Loucy (cell line): ENCODE measurements around the gene NANOGP8.

Source experiments
- H2AFZ ChIP-seq: fragments of 200-600 bp; sonication (generic); 2 replicates; pipeline ENCODE4 v1.6.0; 2016; ENCODE audit warnings: antibody characterized with exemption, mild to moderate bottlenecking, low read length, moderate library complexity
- H3F3A ChIP-seq: fragments of 200-600 bp; 2 replicates; pipeline ENCODE4 v1.6.0; 2016; ENCODE audit warnings: antibody characterized with exemption, low read depth, mild to moderate bottlenecking
- H3K27me3 ChIP-seq: fragments of 200-600 bp; sonication (generic); 2 replicates; pipeline ENCODE4 v1.6.1; 2014; ENCODE audit warnings: low read length, mild to moderate bottlenecking; ENCODE audit not compliant: insufficient read depth, poor library complexity, severe bottlenecking
- H3K36me3 ChIP-seq: fragments of 200-600 bp; sonication (generic); 2 replicates; pipeline ENCODE4 v1.6.1; 2016; ENCODE audit warnings: low read length; ENCODE audit not compliant: insufficient read depth
- H3K4me1 ChIP-seq: fragments of 200-600 bp; sonication (generic); 2 replicates; pipeline ENCODE4 v1.5.1; 2014; ENCODE audit warnings: low read length, mild to moderate bottlenecking; ENCODE audit not compliant: insufficient read depth, poor library complexity, severe bottlenecking
- H3K4me2 ChIP-seq: fragments of 200-600 bp; sonication (generic); 2 replicates; pipeline ENCODE4 v1.6.0; 2014; ENCODE audit warnings: antibody characterized with exemption, low read length, low read depth, mild to moderate bottlenecking; ENCODE audit not compliant: poor library complexity, severe bottlenecking
- H3K4me3 ChIP-seq: fragments of 200-600 bp; sonication (generic); 2 replicates; pipeline ENCODE4 v1.5.1; 2014; ENCODE audit warnings: low read length, mild to moderate bottlenecking, mixed read lengths; ENCODE audit not compliant: poor library complexity, severe bottlenecking
- H3K79me2 ChIP-seq: fragments of 200-600 bp; sonication (generic); 2 replicates; pipeline ENCODE4 v1.6.1; 2014; ENCODE audit warnings: low read length; ENCODE audit not compliant: insufficient read depth
- H3K9ac ChIP-seq: fragments of 200-600 bp; sonication (generic); 2 replicates; pipeline ENCODE4 v1.6.0; 2014; ENCODE audit warnings: mild to moderate bottlenecking, low read depth, low read length, moderate library complexity; ENCODE audit not compliant: poor library complexity, severe bottlenecking
- H3K9me2 ChIP-seq: fragments of 200-600 bp; sonication (generic); replicated peaks from 2 replicates; pipeline ENCODE4 v1.6.1; 2016; ENCODE audit warnings: low read depth, low read length, mixed read lengths
- H3K9me3 ChIP-seq: fragments of 200-600 bp; sonication (generic); 2 replicates; pipeline ENCODE4 v1.6.1; 2014; ENCODE audit warnings: mild to moderate bottlenecking, antibody characterized with exemption, low read length, low read depth; ENCODE audit not compliant: insufficient read depth
- H4K20me1 ChIP-seq: fragments of 200-600 bp; sonication (generic); 2 replicates; pipeline ENCODE4 v1.6.0; 2014; ENCODE audit warnings: antibody characterized with exemption, low read length, mild to moderate bottlenecking; ENCODE audit not compliant: insufficient read depth, poor library complexity, severe bottlenecking
- EZH2phosphoT487 ChIP-seq: fragments of 200-600 bp; IDR thresholded peaks from 2 replicates; pipeline ENCODE4 v1.6.1; 2018; ENCODE audit warnings: antibody characterized with exemption, mild to moderate bottlenecking, moderate library complexity, borderline replicate concordance
- TF ChIP-seq, protein P1 (sequence below): fragments of 200-600 bp; sonication (generic); conservative IDR thresholded peaks from 2 replicates; pipeline ENCODE4 v1.5.1; 2014; ENCODE audit warnings: mild to moderate bottlenecking, antibody characterized with exemption, low read length

NANOGP8 gene

DNA sequence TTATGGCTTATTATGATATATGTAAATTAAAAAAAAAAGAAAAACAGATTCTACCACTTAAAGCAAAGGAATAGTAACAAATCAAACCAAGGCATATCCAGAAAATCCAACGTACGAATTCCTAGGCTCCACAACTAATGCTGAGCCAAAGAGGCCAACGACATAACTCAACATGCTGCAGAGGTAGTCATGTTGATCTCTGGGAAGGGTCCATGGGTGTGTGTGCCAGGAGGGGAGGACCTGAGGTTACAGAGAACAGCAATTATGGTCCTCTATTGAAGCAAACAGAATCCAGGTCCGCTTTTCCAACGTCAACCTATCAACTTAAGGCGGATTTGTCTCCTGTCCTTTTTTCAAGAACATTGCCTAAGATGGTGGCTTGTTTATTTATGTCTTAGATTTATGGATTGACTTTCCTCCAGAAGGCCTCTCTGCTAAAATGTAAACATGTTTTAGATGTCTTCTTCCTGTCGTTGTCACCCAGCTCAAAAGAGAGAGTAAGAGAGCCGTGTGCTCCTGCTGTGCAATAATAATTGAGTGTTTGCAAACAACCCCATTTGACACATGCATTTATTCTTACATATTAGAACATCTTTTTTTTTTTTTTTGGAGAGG lies 20.4 kb downstream of the NANOGP8 start:
- no peaks in the 10 kb centered on the region for H3K79me2 ChIP-seq
- H3K4me2 ChIP-seq, result no peak overlapping the region
- no peaks in the 10 kb centered on the region for H3K9me3 ChIP-seq
- no peak overlapping the region for H2AFZ ChIP-seq
- H3K27me3 ChIP-seq, result no peaks in the 10 kb centered on the region
- H3K4me3 ChIP-seq, result no peak overlapping the region
- no peaks in the 10 kb centered on the region for H4K20me1 ChIP-seq
- no peak for TF ChIP-seq EZH2phosphoT487
- TF ChIP-seq, protein P1, sequence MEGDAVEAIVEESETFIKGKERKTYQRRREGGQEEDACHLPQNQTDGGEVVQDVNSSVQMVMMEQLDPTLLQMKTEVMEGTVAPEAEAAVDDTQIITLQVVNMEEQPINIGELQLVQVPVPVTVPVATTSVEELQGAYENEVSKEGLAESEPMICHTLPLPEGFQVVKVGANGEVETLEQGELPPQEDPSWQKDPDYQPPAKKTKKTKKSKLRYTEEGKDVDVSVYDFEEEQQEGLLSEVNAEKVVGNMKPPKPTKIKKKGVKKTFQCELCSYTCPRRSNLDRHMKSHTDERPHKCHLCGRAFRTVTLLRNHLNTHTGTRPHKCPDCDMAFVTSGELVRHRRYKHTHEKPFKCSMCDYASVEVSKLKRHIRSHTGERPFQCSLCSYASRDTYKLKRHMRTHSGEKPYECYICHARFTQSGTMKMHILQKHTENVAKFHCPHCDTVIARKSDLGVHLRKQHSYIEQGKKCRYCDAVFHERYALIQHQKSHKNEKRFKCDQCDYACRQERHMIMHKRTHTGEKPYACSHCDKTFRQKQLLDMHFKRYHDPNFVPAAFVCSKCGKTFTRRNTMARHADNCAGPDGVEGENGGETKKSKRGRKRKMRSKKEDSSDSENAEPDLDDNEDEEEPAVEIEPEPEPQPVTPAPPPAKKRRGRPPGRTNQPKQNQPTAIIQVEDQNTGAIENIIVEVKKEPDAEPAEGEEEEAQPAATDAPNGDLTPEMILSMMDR, result no peak
- no peak overlapping the region for H3K9ac ChIP-seq
- no peaks in the 10 kb centered on the region for H3F3A ChIP-seq
- H3K4me1 ChIP-seq, result no peaks in the 10 kb centered on the region
- H3K36me3 ChIP-seq, result no peaks in the 10 kb centered on the region
- H3K9me2 ChIP-seq, result no peaks in the 10 kb centered on the region

DNA sequence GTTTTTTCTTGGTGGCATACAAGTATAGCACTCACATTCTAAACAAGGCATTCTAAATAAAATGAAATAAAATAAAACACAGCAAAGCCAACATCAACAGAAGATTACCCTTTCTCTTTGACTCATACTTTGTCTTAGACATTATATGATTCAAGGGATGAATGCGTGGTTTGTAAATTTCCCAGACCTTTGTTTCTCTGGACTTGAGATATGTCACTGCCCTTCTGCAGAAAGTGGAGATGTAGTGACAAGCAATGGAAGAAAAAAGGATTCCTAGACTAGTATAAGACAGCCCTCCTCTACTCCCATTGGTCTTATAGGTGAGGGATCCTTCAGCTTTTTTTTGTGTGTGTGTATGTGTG lies 22.4 kb downstream of the NANOGP8 start:
- H2AFZ ChIP-seq, result no peak overlapping the region

DNA sequence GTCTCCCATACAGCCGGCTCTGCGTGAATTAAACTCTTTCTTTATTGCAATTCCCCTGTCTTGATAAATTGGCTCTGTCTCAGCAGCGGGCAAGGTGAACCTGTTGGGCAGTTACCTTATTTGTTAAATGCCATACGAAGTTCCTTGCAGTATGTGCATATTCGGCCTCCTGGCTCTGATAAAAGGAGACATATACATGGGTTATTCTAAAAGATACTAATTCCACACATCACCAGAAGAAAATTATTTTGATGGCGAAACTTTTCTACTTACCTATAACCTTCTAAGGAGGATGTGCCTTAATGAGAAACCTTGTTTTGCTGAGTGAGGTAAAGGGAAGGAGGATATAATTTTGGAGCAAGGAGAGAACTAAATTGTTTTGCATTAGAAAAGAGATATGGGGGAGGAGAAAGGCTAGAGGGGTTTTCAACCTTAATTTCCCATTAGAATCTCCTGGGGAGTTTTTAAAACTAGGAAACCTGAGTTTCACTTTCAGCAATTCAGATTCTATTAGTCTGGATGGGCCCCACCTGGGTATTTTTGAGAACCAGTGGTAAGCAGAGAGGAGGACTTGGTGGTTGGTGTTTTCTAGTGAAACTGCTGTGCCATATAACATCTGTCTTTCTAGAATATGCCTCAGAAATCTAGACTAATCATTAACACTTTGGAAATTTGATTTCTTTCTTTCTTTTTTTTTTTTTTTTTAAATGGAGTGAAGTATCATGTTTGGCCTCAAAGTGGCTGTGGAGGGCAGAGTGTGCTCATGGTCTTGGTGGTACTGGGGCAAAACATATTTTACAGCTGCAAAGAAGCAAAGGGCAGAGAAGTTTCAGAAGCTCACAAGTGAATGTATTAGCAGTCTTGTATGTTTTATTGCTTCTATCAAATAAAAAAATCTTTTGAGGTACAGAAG lies 23.0 kb downstream of the NANOGP8 start:
- Histone ChIP-seq H3K9me3 (no peaks in the 10 kb centered on the region), H3K4me1 (no peaks in the 10 kb centered on the region), H4K20me1 (no peaks in the 10 kb centered on the region), H2AFZ (no peak overlapping the region), H3K9ac (no peak overlapping the region), H3K27me3 (no peaks in the 10 kb centered on the region), H3K9me2 (no peaks in the 10 kb centered on the region), H3K4me3 (no peak overlapping the region), H3K36me3 (no peaks in the 10 kb centered on the region), H3F3A (no peaks in the 10 kb centered on the region), H3K4me2 (no peak overlapping the region), H3K79me2 (no peaks in the 10 kb centered on the region)
- TF ChIP-seq, protein P1, result no peak

More for the DNA sequence above, 22.4 kb downstream of the NANOGP8 start:
- H3K9me2 ChIP-seq, result no peaks in the 10 kb centered on the region
- H3K79me2 ChIP-seq, result no peaks in the 10 kb centered on the region
- H3K4me3 ChIP-seq, result no peak overlapping the region
- H3F3A ChIP-seq, result no peaks in the 10 kb centered on the region
- no peaks in the 10 kb centered on the region for H3K4me1 ChIP-seq
- no peaks in the 10 kb centered on the region for H3K27me3 ChIP-seq
- H3K9ac ChIP-seq, result no peak overlapping the region
- no peak for TF ChIP-seq EZH2phosphoT487
- TF ChIP-seq, protein P1, result no peak
- H3K4me2 ChIP-seq, result no peak overlapping the region
- H3K9me3 ChIP-seq, result no peaks in the 10 kb centered on the region
- no peaks in the 10 kb centered on the region for H3K36me3 ChIP-seq
- no peaks in the 10 kb centered on the region for H4K20me1 ChIP-seq
